ENCODE measurements around the gene MYO1D. TPM values are rescaled to one million over a fixed set of nuclear protein-coding genes. Genes with fewer than 3 reads are reported as not detected.

The MYO1D gene
- total and polyA plus RNA-seq, 2 of the 13 experiments (the other 11 are each of a cell fraction or from before 2014, with no cell fraction given): 13.2 to 17.3 TPM

DNA sequence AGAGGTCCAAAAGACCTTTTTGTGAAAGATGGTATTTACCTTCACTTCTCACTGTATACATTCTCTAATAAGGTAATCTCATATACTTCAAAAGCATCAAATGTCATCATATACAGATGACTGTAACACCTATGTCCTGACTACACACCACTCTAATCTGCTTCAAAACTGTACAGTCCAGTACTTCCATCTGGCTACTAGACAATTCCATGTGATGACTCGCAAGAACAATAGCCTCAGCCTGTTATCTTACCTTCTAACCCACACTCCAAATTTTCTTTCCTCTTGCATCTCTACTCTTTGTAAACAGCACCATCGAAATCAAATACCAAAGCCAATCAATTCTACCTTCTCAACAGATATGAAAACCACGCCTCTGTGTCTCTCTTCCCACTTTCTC is 24.1 kb downstream of the MYO1D start (continued):
- TF ChIP-seq, protein P1, sequence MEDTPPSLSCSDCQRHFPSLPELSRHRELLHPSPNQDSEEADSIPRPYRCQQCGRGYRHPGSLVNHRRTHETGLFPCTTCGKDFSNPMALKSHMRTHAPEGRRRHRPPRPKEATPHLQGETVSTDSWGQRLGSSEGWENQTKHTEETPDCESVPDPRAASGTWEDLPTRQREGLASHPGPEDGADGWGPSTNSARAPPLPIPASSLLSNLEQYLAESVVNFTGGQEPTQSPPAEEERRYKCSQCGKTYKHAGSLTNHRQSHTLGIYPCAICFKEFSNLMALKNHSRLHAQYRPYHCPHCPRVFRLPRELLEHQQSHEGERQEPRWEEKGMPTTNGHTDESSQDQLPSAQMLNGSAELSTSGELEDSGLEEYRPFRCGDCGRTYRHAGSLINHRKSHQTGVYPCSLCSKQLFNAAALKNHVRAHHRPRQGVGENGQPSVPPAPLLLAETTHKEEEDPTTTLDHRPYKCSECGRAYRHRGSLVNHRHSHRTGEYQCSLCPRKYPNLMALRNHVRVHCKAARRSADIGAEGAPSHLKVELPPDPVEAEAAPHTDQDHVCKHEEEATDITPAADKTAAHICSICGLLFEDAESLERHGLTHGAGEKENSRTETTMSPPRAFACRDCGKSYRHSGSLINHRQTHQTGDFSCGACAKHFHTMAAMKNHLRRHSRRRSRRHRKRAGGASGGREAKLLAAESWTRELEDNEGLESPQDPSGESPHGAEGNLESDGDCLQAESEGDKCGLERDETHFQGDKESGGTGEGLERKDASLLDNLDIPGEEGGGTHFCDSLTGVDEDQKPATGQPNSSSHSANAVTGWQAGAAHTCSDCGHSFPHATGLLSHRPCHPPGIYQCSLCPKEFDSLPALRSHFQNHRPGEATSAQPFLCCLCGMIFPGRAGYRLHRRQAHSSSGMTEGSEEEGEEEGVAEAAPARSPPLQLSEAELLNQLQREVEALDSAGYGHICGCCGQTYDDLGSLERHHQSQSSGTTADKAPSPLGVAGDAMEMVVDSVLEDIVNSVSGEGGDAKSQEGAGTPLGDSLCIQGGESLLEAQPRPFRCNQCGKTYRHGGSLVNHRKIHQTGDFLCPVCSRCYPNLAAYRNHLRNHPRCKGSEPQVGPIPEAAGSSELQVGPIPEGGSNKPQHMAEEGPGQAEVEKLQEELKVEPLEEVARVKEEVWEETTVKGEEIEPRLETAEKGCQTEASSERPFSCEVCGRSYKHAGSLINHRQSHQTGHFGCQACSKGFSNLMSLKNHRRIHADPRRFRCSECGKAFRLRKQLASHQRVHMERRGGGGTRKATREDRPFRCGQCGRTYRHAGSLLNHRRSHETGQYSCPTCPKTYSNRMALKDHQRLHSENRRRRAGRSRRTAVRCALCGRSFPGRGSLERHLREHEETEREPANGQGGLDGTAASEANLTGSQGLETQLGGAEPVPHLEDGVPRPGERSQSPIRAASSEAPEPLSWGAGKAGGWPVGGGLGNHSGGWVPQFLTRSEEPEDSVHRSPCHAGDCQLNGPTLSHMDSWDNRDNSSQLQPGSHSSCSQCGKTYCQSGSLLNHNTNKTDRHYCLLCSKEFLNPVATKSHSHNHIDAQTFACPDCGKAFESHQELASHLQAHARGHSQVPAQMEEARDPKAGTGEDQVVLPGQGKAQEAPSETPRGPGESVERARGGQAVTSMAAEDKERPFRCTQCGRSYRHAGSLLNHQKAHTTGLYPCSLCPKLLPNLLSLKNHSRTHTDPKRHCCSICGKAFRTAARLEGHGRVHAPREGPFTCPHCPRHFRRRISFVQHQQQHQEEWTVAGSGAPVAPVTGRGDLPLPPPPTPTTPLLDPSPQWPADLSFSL (CRISPR knock-in tag; IDR thresholded peaks at IDR 0.05): no peak

DNA sequence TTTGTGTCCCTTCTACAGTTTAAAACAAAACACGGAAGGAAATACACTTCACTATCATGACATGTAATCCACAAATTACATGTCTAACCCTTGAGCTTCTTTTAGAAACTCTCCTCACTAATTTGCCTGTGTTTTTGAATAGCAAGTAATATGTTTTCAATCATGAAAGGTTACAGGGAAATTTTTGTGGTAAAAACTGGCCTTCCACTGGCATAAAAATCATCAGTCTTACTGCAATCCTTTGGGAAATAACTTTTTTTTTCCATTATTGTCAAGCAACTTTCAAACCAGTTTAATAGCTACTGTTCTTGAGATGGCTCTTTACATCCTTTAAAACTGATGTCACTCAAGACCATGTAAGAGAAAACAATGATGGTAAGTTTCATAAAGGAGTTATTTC is 27.0 kb downstream of the MYO1D start:
- H2AFZ ChIP-seq (ENCODE audit: low read length): no peak overlapping the region
- H3K4me3 ChIP-seq (replicated peaks in 1 of 3; ENCODE audit: insufficient read depth in 1 of 3, low read depth in 2 of 3, low read length in 3 of 3): no peak overlapping the region
- WGBS (ENCODE audit: low lambda C conversion rate): 94% methylated on average over 1 of the region's 1 CpG
- no peak for FAIRE-seq
- intact Hi-C loops (cut with micrococcal nuclease; ENCODE audit: unreplicated experiment): no loop called here
- H4K20me1 ChIP-seq (ENCODE audit: insufficient read depth, low read length): no peaks in the 10 kb centered on the region
- H3K9me3 ChIP-seq (ENCODE audit: low read length): no peaks in the 10 kb centered on the region
- no peak for DNase-seq (ENCODE audit: low spot score)
- H3K27ac ChIP-seq (ENCODE audit: extremely low read length, insufficient read depth, low read length): no peak overlapping the region
- no peaks in the 10 kb centered on the region for H3K27me3 ChIP-seq (ENCODE audit: control insufficient read depth in 1 of 2, insufficient read depth in 2 of 2, low read length in 2 of 2)
- no peaks in the 10 kb centered on the region for H3K4me1 ChIP-seq (ENCODE audit: insufficient read depth, low read length)
- H3K79me2 ChIP-seq (ENCODE audit: insufficient read depth, low read length): no peaks in the 10 kb centered on the region
- TF ChIP-seq SCMH1 (CRISPR knock-in tag; IDR thresholded peaks at IDR 0.05; ENCODE audit: borderline replicate concordance) (no peak), ZNF225 (CRISPR knock-in tag; IDR thresholded peaks at IDR 0.05) (no peak), FLYWCH1 (CRISPR knock-in tag; IDR thresholded peaks at IDR 0.05) (no peak), ZNF850 (CRISPR knock-in tag; conservative IDR thresholded peaks at IDR 0.05) (no peak)
- ChIA-PET POLR2A (no interaction called here), CTCF (ENCODE audit: low intra/inter-chr PET ratio, low total read pairs) (no interaction called here)
- in situ Hi-C loops (cut with HindIII; ENCODE audit: extremely low pct_ligation_motif_present, low pct_unique_long_range_greater_than_20kb): no loop called here
- no peak overlapping the region for H3K9ac ChIP-seq (ENCODE audit: insufficient read depth, low read depth, low read length)
- H3K36me3 ChIP-seq (replicated peaks in 1 of 2; ENCODE audit: control insufficient read depth in 1 of 2, insufficient read depth in 2 of 2, low read length in 2 of 2): no peaks in the 10 kb centered on the region
- H3K4me2 ChIP-seq (ENCODE audit: low read depth, low read length): no peak overlapping the region
- no TSS peak for BruUV-seq (replicated peaks)
- ATAC-seq: no peak

Measured in HepG2 (cell line).